Heart right ventricle (tissue), 16 donors: ENCODE measurements around the gene TAMM41. TPM values are rescaled to one million over a fixed set of nuclear protein-coding genes. Genes with fewer than 3 reads are reported as not detected.
"Not testable (repeated sequence)": the region's sequence is repeated elsewhere in the genome, so short reads cannot be mapped to it uniquely, and the experiment has no call there.

Source experiments
- ATAC-seq, 8 donors: fragments of 200-7000 bp; cut with Tn5 transposase; one replicate each; pipeline ENCODE4 v1.9.1; 2020; ENCODE audit warnings: mild to moderate bottlenecking in 8 of 8, moderate library complexity in 8 of 8, moderate number of reproducible peaks in 1 of 8
- DNase-seq, 2 donors: peaks; one replicate each; pipeline ENCODE4 v3.0.0-alpha.2; 2020
- H3K27ac ChIP-seq, 10 donors: fragments of 200-600 bp; sonication (generic) in 2 of 10; one replicate each; pipeline versions ENCODE4 v1.5.0 to v1.8.0; 2020 to 2022; ENCODE audit warnings: mild to moderate bottlenecking in 3 of 10
- H3K27me3 ChIP-seq, 7 donors: fragments of 200-600 bp; one replicate each; pipeline ENCODE4 v1.8.0; 2021 to 2022; ENCODE audit warnings: mild to moderate bottlenecking in 2 of 7
- H3K36me3 ChIP-seq, 9 donors: fragments of 200-600 bp; sonication (generic) in 1 of 9; one replicate each; pipeline versions ENCODE4 v1.5.0 to v1.8.0; 2020 to 2022; ENCODE audit warnings: mild to moderate bottlenecking in 2 of 9
- H3K4me1 ChIP-seq, 9 donors: fragments of 200-600 bp; sonication (generic) in 1 of 9; one replicate each; pipeline versions ENCODE4 v1.5.0 to v1.8.0; 2020 to 2022; ENCODE audit warnings: mild to moderate bottlenecking in 4 of 9
- H3K4me3 ChIP-seq, 10 donors: fragments of 200-600 bp; sonication (generic) in 2 of 10; one replicate each; pipeline versions ENCODE4 v1.5.0 to v1.8.0; 2020 to 2022; ENCODE audit warnings: mild to moderate bottlenecking in 7 of 10, moderate library complexity in 2 of 10
- H3K9me3 ChIP-seq, 11 donors: fragments of 200-600 bp in 10 of 11; sonication (generic) in 2 of 11; one replicate each; pipeline versions ENCODE4 v1.5.0 to v1.8.0; 2013 to 2022; ENCODE audit warnings: mild to moderate bottlenecking in 2 of 11, control low read depth in 1 of 11, moderate library complexity in 1 of 11
- WGBS, 2 donors: extraction: QIAGEN DNeasy Blood & Tissue Kit; methylation state at CpG; one replicate each; pipeline ENCODE4 v1.1.7; 2013; ENCODE audit warnings: inconsistent platforms in 1 of 2; 5-methylcytosine and 5-hydroxymethylcytosine counted together
- intact Hi-C, 10 donors: fragments of 100-400 bp; cut with DNase I; formaldehyde crosslinking; loops; one replicate each; pipeline versions ENCODE4 v1.11.1 to v1.14.2; 2022
- long read RNA-seq, 3 donors: library from polyadenylated mRNA; unstranded; transcript quantifications; one replicate each; pipeline ENCODE4 v2.0.0, GENCODE V29; 2020 to 2021
- polyA plus RNA-seq, 2 donors: library from polyadenylated mRNA; stranded (reverse); fragments of 200-250 nt; gene quantifications; one replicate each; pipeline ENCODE4 v1.2.3, GENCODE V29; 2013
- total RNA-seq, 10 donors: library from RNA; stranded (reverse); fragmentation: NEBNext Ultra II Directional in 3 of 10; extraction: Animal tissue kit (Norgen Biotek cat#: 25700) in 3 of 10; gene quantifications; one replicate each; pipeline versions ENCODE4 v1.2.1 to v1.2.4, GENCODE V29; 2021 to 2023
- TF ChIP-seq, protein P1 (sequence below), 9 donors: fragments of 200-600 bp; sonication (generic) in 2 of 9; IDR thresholded peaks; one replicate each; pipeline versions ENCODE4 v1.5.0 to v1.8.0; 2021 to 2022; ENCODE audit warnings: antibody characterized with exemption in 9 of 9, mild to moderate bottlenecking in 5 of 9, moderate library complexity in 1 of 9
- donor health status: Arrhythmogenic right ventricular cardiomyopathy.
- donor health status: ischemic (EF 13 %, LVEDD 7.1; RV severe dilation, severe dysfunction).
- donor health status: healthy with polysubstance abuse.
- donor health status: DM: no; HTN: yes; CAD: no.
- donor health status: DM: no; HTN: no; CAD: no.
- donor health status: ischemic (EF 25% LVEDD 6.9; RV normal size, moderate dysfunction).
- donor health status: ischemic (EF 25% LVEDD 5.7; RV mildly dilated, moderate dysfunction).
- donor health status: healthy.
- donor health status: DM: yes; HTN: yes; CAD: no.
- donor health status: Ischemic cardiomyopathy.
- donor health status: ischemic (EF 35%, LVEDD 5.7; RV mildly dilated, moderate dysfunction).
- donor health status: nonischemic (EF 11% LVEDD 7.7; RV severe dilation, severe dysfunction).
- donor health status: DM: yes; HTN: yes; CAD: no.
- donor health status: PGD.
- donor health status: ischemic (EF 29% LVEDD 5.4; RV normal size, mild dysfunction).
- donor health status: nonischemic (EF 23%, LVEDD 6.1; RV moderate dilation, normal function).

The TAMM41 gene, protein sequence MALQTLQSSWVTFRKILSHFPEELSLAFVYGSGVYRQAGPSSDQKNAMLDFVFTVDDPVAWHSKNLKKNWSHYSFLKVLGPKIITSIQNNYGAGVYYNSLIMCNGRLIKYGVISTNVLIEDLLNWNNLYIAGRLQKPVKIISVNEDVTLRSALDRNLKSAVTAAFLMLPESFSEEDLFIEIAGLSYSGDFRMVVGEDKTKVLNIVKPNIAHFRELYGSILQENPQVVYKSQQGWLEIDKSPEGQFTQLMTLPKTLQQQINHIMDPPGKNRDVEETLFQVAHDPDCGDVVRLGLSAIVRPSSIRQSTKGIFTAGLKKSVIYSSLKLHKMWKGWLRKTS
- total RNA-seq (10 to 100 TPM in 5 of 10 donors, 1 to 10 TPM in 5; 8.1 to 12.2 (median 10.2) TPM), polyA plus RNA-seq (10 to 100 TPM in 1 of 2 donors, 1 to 10 TPM in 1; 9.3 to 13.0 TPM)
- long read RNA-seq, donor 1, partial matches to known transcripts: 1 of 5 reads
- long read RNA-seq, donor 1, other reads (novel, unspliced or antisense): 1 of 5 reads
- long read RNA-seq, donor 2, partial matches to known transcripts: 1 of 7 reads
- long read RNA-seq, donor 2, other reads (novel, unspliced or antisense): 3 of 7 reads
- long read RNA-seq, donor 3, transcript TAMM41-206 (8 exons, 1,213 nt): major isoform, 12 of 22 reads
- long read RNA-seq, donor 3, partial matches to known transcripts: 4 of 22 reads
- long read RNA-seq, donor 3, other reads (novel, unspliced or antisense): 6 of 22 reads

DNA sequence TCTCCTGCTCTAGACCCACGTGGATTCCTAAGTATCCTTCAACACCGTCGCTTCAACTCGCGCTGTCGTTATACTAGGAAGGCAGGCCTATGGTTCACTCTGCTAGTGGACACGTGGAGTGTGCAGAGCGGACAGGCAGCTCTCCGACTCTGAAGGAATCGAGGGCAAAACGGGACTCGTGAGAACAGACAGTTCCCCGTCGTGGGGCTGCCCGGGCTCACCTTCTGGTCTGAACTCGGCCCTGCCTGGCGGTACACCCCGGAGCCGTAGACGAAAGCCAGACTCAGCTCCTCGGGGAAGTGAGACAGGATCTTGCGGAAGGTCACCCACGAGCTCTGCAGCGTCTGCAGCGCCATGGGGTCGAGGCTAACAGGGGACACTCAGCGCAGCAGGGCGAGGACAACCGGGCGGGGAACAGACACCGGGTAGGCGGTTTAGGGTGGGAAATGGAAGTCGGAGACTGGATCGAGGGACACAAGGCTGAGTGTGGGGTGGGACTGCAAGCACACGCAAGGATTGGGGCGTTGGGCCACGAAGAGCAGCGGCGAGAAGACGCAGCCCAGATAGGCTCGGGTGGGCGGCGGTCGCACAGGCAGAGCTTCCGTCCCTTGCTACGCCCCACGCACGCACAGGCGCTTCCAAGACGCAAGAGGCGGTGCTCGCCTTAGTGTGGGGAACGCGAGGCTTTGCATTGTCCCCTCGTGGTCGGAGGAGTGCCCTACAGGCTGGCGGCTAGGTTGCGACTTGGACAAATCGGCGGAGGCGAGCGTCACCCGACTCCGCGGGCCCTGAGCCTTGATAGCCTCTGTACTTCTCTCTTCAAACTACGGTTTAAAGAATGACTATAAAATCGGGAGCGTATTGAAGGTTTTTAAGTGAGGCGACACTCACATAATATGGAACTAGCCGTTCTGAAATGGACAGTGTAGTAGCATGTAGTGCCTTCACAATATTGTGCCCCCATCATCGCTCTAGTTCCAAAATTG lies at the start of gene TAMM41:
TAMM41 (minus strand) TSS at position 605 of the 986 bp plus-strand sequence; CDS start at position 356, 249 bp downstream.
- peak; percentile 91 to 93 for DNase-seq
- Histone ChIP-seq H3K27me3 (no peaks in the 10 kb centered on the region), H3K4me1 (peaks cover 4 to 30% (median 25%) of the 10 kb centered on the region in 9 donors), H3K9me3 (no peaks in the 10 kb centered on the region), H3K4me3 (peak within 1 kb of the TSS; percentile 69 to 97 (median 79)), H3K36me3 (peaks cover 0 to 33% (median 15%) of the 10 kb centered on the region in 9 donors), H3K27ac (peak within 1 kb of the TSS; percentile 33 to 96 (median 86))
- ATAC-seq: peak; percentile 99 to 100 (median 100)
- 2% methylated on average over 71 of the region's 71 CpGs for WGBS, 2 donors
- TF ChIP-seq, protein P1, sequence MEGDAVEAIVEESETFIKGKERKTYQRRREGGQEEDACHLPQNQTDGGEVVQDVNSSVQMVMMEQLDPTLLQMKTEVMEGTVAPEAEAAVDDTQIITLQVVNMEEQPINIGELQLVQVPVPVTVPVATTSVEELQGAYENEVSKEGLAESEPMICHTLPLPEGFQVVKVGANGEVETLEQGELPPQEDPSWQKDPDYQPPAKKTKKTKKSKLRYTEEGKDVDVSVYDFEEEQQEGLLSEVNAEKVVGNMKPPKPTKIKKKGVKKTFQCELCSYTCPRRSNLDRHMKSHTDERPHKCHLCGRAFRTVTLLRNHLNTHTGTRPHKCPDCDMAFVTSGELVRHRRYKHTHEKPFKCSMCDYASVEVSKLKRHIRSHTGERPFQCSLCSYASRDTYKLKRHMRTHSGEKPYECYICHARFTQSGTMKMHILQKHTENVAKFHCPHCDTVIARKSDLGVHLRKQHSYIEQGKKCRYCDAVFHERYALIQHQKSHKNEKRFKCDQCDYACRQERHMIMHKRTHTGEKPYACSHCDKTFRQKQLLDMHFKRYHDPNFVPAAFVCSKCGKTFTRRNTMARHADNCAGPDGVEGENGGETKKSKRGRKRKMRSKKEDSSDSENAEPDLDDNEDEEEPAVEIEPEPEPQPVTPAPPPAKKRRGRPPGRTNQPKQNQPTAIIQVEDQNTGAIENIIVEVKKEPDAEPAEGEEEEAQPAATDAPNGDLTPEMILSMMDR (IDR thresholded peaks at IDR 0.05): peak; percentile 65 to 94 (median 87)
- intact Hi-C loops: loop anchor here in 1 of 10 donors (10.0 kb wide), 1 partner anchor 708 kb away; the partner anchor contains the start of gene MKRN2

DNA sequence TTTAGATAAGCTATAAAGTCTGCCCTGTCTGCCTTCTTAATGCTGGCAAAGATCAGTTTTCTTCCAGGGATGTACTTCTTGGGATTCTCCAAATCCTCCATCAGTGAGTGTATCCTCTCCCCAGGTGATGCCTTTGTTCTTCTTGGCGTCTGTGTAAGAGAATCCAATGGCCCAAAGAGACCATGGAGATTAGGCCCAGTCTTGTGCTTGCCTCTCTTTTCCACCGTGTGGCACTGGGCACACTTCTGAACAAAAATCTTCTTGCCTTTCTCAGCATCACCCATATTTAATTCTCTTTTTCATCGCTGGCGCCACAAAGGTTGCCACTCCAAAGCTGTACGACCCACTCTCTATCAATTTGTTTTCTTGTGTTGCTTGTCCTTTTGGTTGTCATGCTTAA lies 32.2 kb upstream of the TAMM41 start:
- Histone ChIP-seq H3K27me3 (peaks cover 0 to 37% (median 0%) of the 10 kb centered on the region in 7 donors), H3K4me3 (no peak overlapping the region), H3K27ac (no peak overlapping the region), H3K4me1 (no peaks in the 10 kb centered on the region), H3K36me3 (no peaks in the 10 kb centered on the region), H3K9me3 (no peaks in the 10 kb centered on the region)
- DNase-seq: no peak
- intact Hi-C loops: loop anchor here in 2 of 10 donors (10.0 kb wide), 2 partner anchors 1834 to 1884 kb away; no protein-coding TSS in a partner anchor
- ATAC-seq: no peak
- WGBS, 2 donors: 73 to 75% methylated on average over 5 of the region's 5 CpGs
- TF ChIP-seq, protein P1 (IDR thresholded peaks at IDR 0.05): no peak

DNA sequence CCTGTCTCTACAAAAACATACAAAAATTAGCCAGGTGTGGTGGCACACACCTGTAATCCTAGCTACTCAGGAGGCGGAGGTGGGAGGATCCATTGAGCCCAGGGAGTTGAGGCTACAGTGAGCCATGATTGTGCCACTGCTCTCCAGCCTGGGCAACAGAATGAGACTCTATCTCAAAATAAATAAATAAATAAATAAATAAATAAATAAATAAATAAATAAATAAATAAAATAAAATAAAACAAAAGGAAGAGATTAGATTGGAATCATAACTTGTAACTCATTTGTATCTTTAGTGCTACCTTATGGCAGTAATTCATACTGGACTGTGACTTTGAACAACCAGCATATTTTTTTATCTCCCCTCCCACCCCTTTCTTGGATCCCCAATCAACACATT lies 28.0 kb upstream of the TAMM41 start:
- H3K27ac ChIP-seq, H3K4me1 ChIP-seq, H3K9me3 ChIP-seq, DNase-seq, H3K36me3 ChIP-seq, ATAC-seq, H3K4me3 ChIP-seq: not testable (repeated sequence)
- intact Hi-C loops: loop anchor here in 2 of 10 donors (10.0 kb wide), 2 partner anchors 1830 to 1880 kb away; no protein-coding TSS in a partner anchor
- 87 to 95% methylated on average over 1 of the region's 1 CpG for WGBS, 2 donors
- H3K27me3 ChIP-seq: peaks cover 0 to 32% (median 0%) of the 10 kb centered on the region in 7 donors

DNA sequence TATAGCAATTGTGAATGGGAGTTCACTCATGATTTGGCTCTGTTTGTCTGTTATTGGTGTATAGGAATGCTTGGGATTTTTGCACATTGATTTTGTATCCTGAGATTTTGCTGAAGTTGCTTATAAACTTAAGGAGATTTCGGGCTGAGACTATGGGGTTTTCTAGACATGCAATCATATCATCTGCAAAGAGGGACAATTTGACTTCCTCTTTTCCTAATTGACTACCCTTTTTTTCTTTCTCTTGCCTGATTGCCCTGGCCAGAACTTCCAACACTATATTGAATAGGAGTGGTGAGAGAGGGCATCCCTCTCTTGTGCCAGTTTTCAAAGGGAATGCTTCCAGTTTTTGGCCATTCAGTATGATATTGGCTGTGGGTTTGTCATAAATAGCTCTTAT lies 17.1 kb upstream of the TAMM41 start:
- intact Hi-C loops, H3K27ac ChIP-seq, ATAC-seq, DNase-seq, H3K27me3 ChIP-seq, H3K4me3 ChIP-seq, H3K4me1 ChIP-seq, H3K36me3 ChIP-seq: not testable (repeated sequence)
- peaks cover 0 to 18% (median 0%) of the 10 kb centered on the region in 11 donors for H3K9me3 ChIP-seq
- WGBS, 2 donors: 63 to 64% methylated on average over 1 of the region's 1 CpG

DNA sequence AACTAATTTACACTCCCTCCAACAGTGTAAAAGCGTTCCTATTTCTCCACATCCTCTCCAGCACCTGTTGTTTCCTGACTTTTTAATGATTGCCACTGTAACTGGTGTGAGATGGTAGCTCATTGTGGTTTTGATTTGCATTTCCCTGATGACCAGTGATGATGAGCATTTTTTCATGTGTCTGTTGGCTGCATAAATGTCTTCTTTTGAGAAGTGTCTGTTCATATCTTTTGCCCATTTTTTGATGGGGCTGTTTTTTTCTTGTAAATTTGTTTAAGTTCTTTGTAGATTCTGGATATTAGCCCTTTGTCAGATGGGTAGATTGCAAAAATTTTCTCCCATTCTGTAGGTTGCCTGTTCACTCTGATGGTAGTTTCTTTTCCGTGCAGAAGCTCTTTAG lies 15.9 kb upstream of the TAMM41 start:
- intact Hi-C loops, H3K36me3 ChIP-seq, ATAC-seq, H3K4me1 ChIP-seq, DNase-seq, H3K4me3 ChIP-seq, H3K27ac ChIP-seq, H3K27me3 ChIP-seq: not testable (repeated sequence)
- 81 to 92% methylated on average over 2 of the region's 2 CpGs for WGBS, 2 donors
- H3K9me3 ChIP-seq: peaks cover 0 to 18% (median 0%) of the 10 kb centered on the region in 11 donors

DNA sequence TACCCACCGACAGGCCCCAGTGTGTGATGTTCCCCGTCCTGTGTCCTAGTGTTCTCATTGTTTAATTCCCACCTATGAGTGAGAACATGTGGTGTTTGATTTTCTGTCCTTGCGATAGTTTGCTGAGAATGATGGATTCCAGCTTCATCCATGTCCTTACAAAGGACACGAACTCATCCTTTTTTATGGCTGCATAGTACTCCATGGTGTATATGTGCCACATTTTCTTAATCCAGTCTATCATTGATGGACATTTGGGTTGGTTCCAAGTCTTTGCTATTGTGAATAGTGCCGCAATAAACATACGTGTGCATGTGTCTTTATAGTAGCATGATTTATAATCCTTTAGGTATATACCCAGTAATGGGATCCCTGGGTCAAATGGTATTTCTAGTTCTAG lies 15.5 kb upstream of the TAMM41 start:
- H3K27me3 ChIP-seq, H3K4me1 ChIP-seq, DNase-seq, H3K36me3 ChIP-seq, H3K27ac ChIP-seq, ATAC-seq, H3K4me3 ChIP-seq, intact Hi-C loops: not testable (repeated sequence)
- peaks cover 0 to 18% (median 0%) of the 10 kb centered on the region in 11 donors for H3K9me3 ChIP-seq
- whole genome bisulfite sequencing, 2 donors: 88 to 95% methylated on average over 4 to 5 of the region's 6 CpGs

DNA sequence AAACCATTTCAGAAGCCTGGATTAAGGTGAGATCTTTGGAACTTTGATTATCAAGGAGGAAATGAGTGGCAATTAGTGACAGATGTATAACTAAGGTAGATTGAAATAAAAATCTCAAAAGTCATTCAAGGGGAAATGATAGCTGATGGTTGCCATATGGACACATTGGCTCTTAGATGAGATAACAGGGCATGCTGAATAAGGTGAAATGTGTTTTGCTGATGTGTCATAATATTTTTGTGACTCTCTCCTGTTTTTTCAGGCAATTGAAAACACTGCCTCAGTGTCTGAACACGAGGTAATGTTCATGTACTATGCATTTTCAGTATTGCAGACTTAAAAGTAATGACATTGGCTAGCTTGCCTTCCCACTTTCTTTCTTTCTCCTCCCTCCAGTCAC lies 13.5 kb upstream of the TAMM41 start:
- ATAC-seq, H3K27ac ChIP-seq, H3K4me3 ChIP-seq, intact Hi-C loops, DNase-seq, H3K36me3 ChIP-seq, H3K4me1 ChIP-seq: not testable (repeated sequence)
- Histone ChIP-seq H3K27me3 (peaks cover 0 to 14% (median 0%) of the 10 kb centered on the region in 7 donors), H3K9me3 (peaks cover 0 to 18% (median 0%) of the 10 kb centered on the region in 11 donors)
- 29 to 43% methylated on average over 1 of the region's 1 CpG for WGBS, 2 donors
